Fibroblast of lung (primary cell): ENCODE data around the gene TBX4. TPM values are rescaled to one million over a fixed set of nuclear protein-coding genes. Genes with fewer than 3 reads are reported as not detected.

Source experiments
- DNase-seq, 2 donors: peaks; one replicate each; pipeline versions ENCODE4 v3.0.0 to v3.0.0-alpha.2; 2010; ENCODE audit warnings: low read depth in 2 of 2
- H2AFZ ChIP-seq: 2 replicates; pipeline ENCODE4 v1.5.1; 2012; ENCODE audit warnings: low read length, control low read depth, inconsistent platforms
- H3K27ac ChIP-seq: 2 replicates; pipeline ENCODE4 v1.5.1; 2011; ENCODE audit warnings: low read length, control low read depth; ENCODE audit not compliant: insufficient read depth
- H3K27me3 ChIP-seq: 2 replicates; pipeline ENCODE4 v1.5.1; 2011; ENCODE audit warnings: mild to moderate bottlenecking, low read length; ENCODE audit not compliant: control insufficient read depth, insufficient read depth
- H3K36me3 ChIP-seq: 2 replicates; pipeline ENCODE4 v1.5.1; 2011; ENCODE audit warnings: low read length; ENCODE audit not compliant: control insufficient read depth, insufficient read depth
- H3K4me1 ChIP-seq: 2 replicates; pipeline ENCODE4 v1.5.1; 2011; ENCODE audit warnings: low read length; ENCODE audit not compliant: control insufficient read depth, insufficient read depth; ENCODE audit errors: extremely low read depth
- H3K4me2 ChIP-seq: 2 replicates; pipeline ENCODE4 v1.5.1; 2011; ENCODE audit warnings: low read length, control low read depth; ENCODE audit not compliant: insufficient read depth; ENCODE audit errors: extremely low read depth
- H3K4me3 ChIP-seq, 4 experiments: fragments of 200-600 bp in 1 of 4; sonication (generic) in 1 of 4; replicated peaks in 1 of 4; 2 replicates each; pipeline ENCODE4 v1.5.1; 2011 to 2016; ENCODE audit warnings: low read length in 4 of 4, low read depth in 3 of 4, mild to moderate bottlenecking in 3 of 4, control low read depth in 2 of 4, inconsistent platforms in 1 of 4, mixed read lengths in 1 of 4; ENCODE audit not compliant: insufficient read depth in 1 of 4; ENCODE audit errors: control extremely low read depth in 1 of 4
- H3K79me2 ChIP-seq: 2 replicates; pipeline ENCODE4 v1.5.1; 2012; ENCODE audit warnings: mild to moderate bottlenecking, low read length, inconsistent platforms; ENCODE audit not compliant: control insufficient read depth, insufficient read depth
- H3K9ac ChIP-seq: 2 replicates; pipeline ENCODE4 v1.5.1; 2011; ENCODE audit warnings: mild to moderate bottlenecking, low read length, control low read depth; ENCODE audit not compliant: insufficient read depth
- H3K9me3 ChIP-seq: 2 replicates; pipeline ENCODE4 v1.5.1; 2012; ENCODE audit warnings: low read depth, low read length; ENCODE audit not compliant: control insufficient read depth, insufficient read depth
- H4K20me1 ChIP-seq: 2 replicates; pipeline ENCODE4 v1.5.1; 2011; ENCODE audit warnings: low read length; ENCODE audit not compliant: control insufficient read depth, insufficient read depth; ENCODE audit errors: extremely low read depth
- CTCF ChIP-seq, 2 donors: IDR thresholded peaks in 1 of 2; conservative IDR thresholded peaks in 1 of 2; 1 replicate in 1 of 2; 2 replicates in 1 of 2; pipeline ENCODE4 v1.5.1; 2011 to 2012; ENCODE audit warnings: low read length in 2 of 2, control low read depth in 1 of 2, inconsistent platforms in 1 of 2, low read depth in 1 of 2, mild to moderate bottlenecking in 1 of 2
- EZH2 ChIP-seq: IDR thresholded peaks from 2 replicates; pipeline ENCODE4 v1.5.1; 2012; ENCODE audit warnings: low read length, control low read depth, mild to moderate bottlenecking; ENCODE audit errors: missing control alignments
- polyA plus RNA-seq, 2 donors: library from polyadenylated mRNA; depleted of rRNA in 1 of 2; stranded (reverse) in 1 of 2; unstranded in 1 of 2; fragments of >200 nt; gene quantifications; 2 replicates each; pipeline ENCODE4 v1.2.1, GENCODE V29; 2011 to 2012; ENCODE audit warnings: missing spikeins in 1 of 2
- total RNA-seq: library from RNA; depleted of rRNA; stranded (reverse); fragments of >200 nt; gene quantifications from 2 replicates; pipeline ENCODE4 v1.2.1, GENCODE V29; 2014

TBX4 gene
- total and polyA plus RNA-seq, 2 donors (not counting 1 experiment from before 2014, with no cell fraction given), result 44.1 to 93.9 TPM

GRCh38 chr17:61474934-61475333 lies 22.7 kb downstream of the TBX4 start:
- H3K4me1 ChIP-seq, result peaks cover 51% of the 10 kb centered on the region
- no peaks in the 10 kb centered on the region for H4K20me1 ChIP-seq
- peaks cover 60% of the 10 kb centered on the region for H3K79me2 ChIP-seq
- no peak overlapping the region for H3K4me3 ChIP-seq
- no peak for TF ChIP-seq EZH2
- TF ChIP-seq CTCF (conservative IDR thresholded peaks at IDR 0.05 in 1 of 2, IDR thresholded peaks at IDR 0.05 in 1 of 2; ENCODE audit: low read depth in 1 of 2, low read length in 2 of 2), result no peak
- H3K9ac ChIP-seq, result peak overlapping the region; percentile 24
- no peaks in the 10 kb centered on the region for H3K9me3 ChIP-seq
- H3K27me3 ChIP-seq, result no peaks in the 10 kb centered on the region
- H3K36me3 ChIP-seq, result peaks cover 45% of the 10 kb centered on the region
- H3K27ac ChIP-seq, result peak overlapping the region; percentile 75
- peak overlapping the region; percentile 71 for H3K4me2 ChIP-seq
- DNase-seq, result no peak
- H2AFZ ChIP-seq, result no peak overlapping the region

- H3K27me3 ChIP-seq, result no peaks in the 10 kb centered on the region
- no peak for DNase-seq
- no peak overlapping the region for H3K9ac ChIP-seq
- no peaks in the 10 kb centered on the region for H4K20me1 ChIP-seq
- peaks cover 52% of the 10 kb centered on the region for H3K79me2 ChIP-seq
- peaks cover 53% of the 10 kb centered on the region for H3K4me1 ChIP-seq
- TF ChIP-seq EZH2, result no peak
- TF ChIP-seq CTCF (conservative IDR thresholded peaks at IDR 0.05 in 1 of 2, IDR thresholded peaks at IDR 0.05 in 1 of 2; ENCODE audit: low read depth in 1 of 2, low read length in 2 of 2), result no peak
- H3K9me3 ChIP-seq, result no peaks in the 10 kb centered on the region
- H2AFZ ChIP-seq, result no peak overlapping the region
- H3K36me3 ChIP-seq, result peaks cover 48% of the 10 kb centered on the region
- peak overlapping the region; percentile 75 for H3K27ac ChIP-seq
- peak overlapping the region; percentile 33 for H3K4me2 ChIP-seq
- no peak overlapping the region for H3K4me3 ChIP-seq
Measured at GRCh38 chr17:61475726-61476125, 23.5 kb downstream of the TBX4 start.

GRCh38 chr17:61476476-61477203 lies 24.4 kb downstream of the TBX4 start:
- DNase-seq, result no peak
- Histone ChIP-seq H3K4me2 (no peak overlapping the region), H3K4me1 (peaks cover 51% of the 10 kb centered on the region), H3K9ac (no peak overlapping the region), H3K4me3 (no peak overlapping the region), H3K27ac (peak overlapping the region; percentile 75), H3K79me2 (peaks cover 45% of the 10 kb centered on the region), H3K9me3 (no peaks in the 10 kb centered on the region), H3K36me3 (peaks cover 45% of the 10 kb centered on the region), H3K27me3 (no peaks in the 10 kb centered on the region), H2AFZ (no peak overlapping the region), H4K20me1 (no peaks in the 10 kb centered on the region)
- TF ChIP-seq EZH2, result no peak
- no peak for TF ChIP-seq CTCF (conservative IDR thresholded peaks at IDR 0.05 in 1 of 2, IDR thresholded peaks at IDR 0.05 in 1 of 2; ENCODE audit: low read depth in 1 of 2, low read length in 2 of 2)
